CD14-positive monocyte (primary cell): ENCODE data around the gene CCNK. TPM values are rescaled to one million over a fixed set of nuclear protein-coding genes. Genes with fewer than 3 reads are reported as not detected.

Experiments
- DNase-seq, 3 donors: peaks; one replicate each; pipeline ENCODE4 v3.0.0-alpha.2; 2011 to 2022
- H2AFZ ChIP-seq: 2 replicates; pipeline ENCODE4 v1.6.0; 2012; ENCODE audit warnings: mild to moderate bottlenecking, low read depth, low read length, inconsistent platforms; ENCODE audit not compliant: insufficient read depth, poor library complexity, severe bottlenecking
- H3K27ac ChIP-seq, 2 donors: 1 replicate in 1 of 2; 2 replicates in 1 of 2; pipeline ENCODE4 v1.5.1; 2012 to 2013; ENCODE audit warnings: low read length in 2 of 2, control low read depth in 1 of 2, inconsistent platforms in 1 of 2, low read depth in 1 of 2, mild to moderate bottlenecking in 1 of 2
- H3K27me3 ChIP-seq, 2 donors: one replicate each; pipeline versions ENCODE4 v1.6.0 to v1.6.1; 2011 to 2013; ENCODE audit warnings: low read length in 2 of 2; ENCODE audit not compliant: control insufficient read depth in 2 of 2, insufficient read depth in 2 of 2
- H3K36me3 ChIP-seq, 2 donors: replicated peaks in 1 of 2; 1 replicate in 1 of 2; 2 replicates in 1 of 2; pipeline versions ENCODE4 v1.5.1 to v1.6.1; 2012 to 2013; ENCODE audit warnings: low read length in 2 of 2, control low read depth in 1 of 2, inconsistent platforms in 1 of 2, mild to moderate bottlenecking in 1 of 2; ENCODE audit not compliant: insufficient read depth in 2 of 2, control insufficient read depth in 1 of 2
- H3K4me1 ChIP-seq, 2 donors: 1 replicate in 1 of 2; 2 replicates in 1 of 2; pipeline versions ENCODE4 v1.5.1 to v1.6.1; 2012 to 2013; ENCODE audit warnings: low read length in 2 of 2, control low read depth in 1 of 2, inconsistent platforms in 1 of 2, mild to moderate bottlenecking in 1 of 2, moderate library complexity in 1 of 2; ENCODE audit not compliant: insufficient read depth in 2 of 2, control insufficient read depth in 1 of 2
- H3K4me2 ChIP-seq: replicated peaks from 2 replicates; pipeline ENCODE3; 2012; ENCODE audit warnings: low read length, moderate library complexity, mild to moderate bottlenecking; ENCODE audit not compliant: poor library complexity, severe bottlenecking; ENCODE audit errors: extremely low read depth
- H3K4me3 ChIP-seq, 3 experiments: fragments of 200-600 bp in 1 of 3; sonication (generic) in 1 of 3; replicated peaks in 1 of 3; 1 replicate in 2 of 3; 2 replicates in 1 of 3; pipeline ENCODE4 v1.5.1; 2011 to 2013; ENCODE audit warnings: low read length in 3 of 3, mild to moderate bottlenecking in 3 of 3, control low read depth in 2 of 3, low read depth in 2 of 3, inconsistent platforms in 1 of 3, moderate library complexity in 1 of 3
- H3K79me2 ChIP-seq: 2 replicates; pipeline ENCODE4 v1.6.0; 2012; ENCODE audit warnings: mild to moderate bottlenecking, control low read depth, inconsistent platforms, low read length, moderate library complexity; ENCODE audit not compliant: insufficient read depth
- H3K9ac ChIP-seq: 2 replicates; pipeline ENCODE4 v1.6.0; 2017; ENCODE audit warnings: low read length, mild to moderate bottlenecking; ENCODE audit not compliant: insufficient read depth, poor library complexity, severe bottlenecking
- H3K9me3 ChIP-seq, 2 donors: replicated peaks in 1 of 2; 1 replicate in 1 of 2; 2 replicates in 1 of 2; pipeline versions ENCODE4 v1.5.1 to v1.6.1; 2012 to 2013; ENCODE audit warnings: low read length in 2 of 2, control low read depth in 1 of 2; ENCODE audit not compliant: control insufficient read depth in 1 of 2, insufficient read depth in 1 of 2
- H4K20me1 ChIP-seq: 2 replicates; pipeline ENCODE4 v1.6.0; 2012; ENCODE audit warnings: mild to moderate bottlenecking, low read length, control low read depth, moderate library complexity; ENCODE audit not compliant: insufficient read depth
- H3K27ac Mint-ChIP-seq, 7 donors: one replicate each; pipeline ENCODE4 v1.8.0; 2020; ENCODE audit warnings: mild to moderate bottlenecking in 7 of 7, mixed read lengths in 7 of 7, moderate library complexity in 6 of 7, inconsistent platforms in 2 of 7
- H3K27me3 Mint-ChIP-seq, 3 donors: one replicate each; pipeline ENCODE4 v1.8.0; 2021 to 2022; ENCODE audit warnings: low read depth in 3 of 3, mild to moderate bottlenecking in 3 of 3, mixed read lengths in 3 of 3, moderate library complexity in 3 of 3, inconsistent platforms in 1 of 3
- H3K36me3 Mint-ChIP-seq, 2 donors: one replicate each; pipeline ENCODE4 v1.8.0; 2020; ENCODE audit warnings: mixed read lengths in 2 of 2, inconsistent platforms in 1 of 2, mild to moderate bottlenecking in 1 of 2
- H3K4me1 Mint-ChIP-seq: one replicate; pipeline ENCODE4 v1.8.0; 2020; ENCODE audit warnings: mild to moderate bottlenecking, mixed read lengths
- H3K4me3 Mint-ChIP-seq, 2 donors: one replicate each; pipeline ENCODE4 v1.8.0; 2020; ENCODE audit warnings: mild to moderate bottlenecking in 2 of 2, mixed read lengths in 2 of 2, moderate library complexity in 1 of 2
- H3K9me3 Mint-ChIP-seq, 7 donors: one replicate each; pipeline ENCODE4 v1.8.0; 2020 to 2022; ENCODE audit warnings: mixed read lengths in 7 of 7, mild to moderate bottlenecking in 6 of 7, moderate library complexity in 6 of 7, inconsistent platforms in 2 of 7
- CTCF ChIP-seq: fragments of 200-600 bp; IDR thresholded peaks from one replicate; pipeline ENCODE4 v1.8.0; 2022; ENCODE audit warnings: antibody characterized with exemption, mild to moderate bottlenecking
- WGBS: methylation state at CpG from one replicate; pipeline ENCODE4 v1.1.5; 2013; ENCODE audit warnings: missing lambda C conversion rate; ENCODE audit not compliant: insufficient coverage; 5-methylcytosine and 5-hydroxymethylcytosine counted together
- intact Hi-C, 2 donors: fragments of 100-400 bp; cut with micrococcal nuclease; formaldehyde crosslinking; loops; one replicate each; pipeline versions ENCODE4 v1.15.0 to v1.15.1; 2023
- polyA plus RNA-seq, 3 donors: library from polyadenylated mRNA; depleted of rRNA in 1 of 3; unstranded in 2 of 3; stranded (reverse) in 1 of 3; fragments of 300-500 nt in 2 of 3; fragments of >200 nt in 1 of 3; fragmentation: Illumina TruSeq in 2 of 3; gene quantifications; 1 replicate in 2 of 3; 2 replicates in 1 of 3; pipeline ENCODE4 v1.2.3, GENCODE V29; 2012 to 2021

CCNK gene
- polyA plus RNA-seq, 3 donors, result 7.7 to 21.5 (median 14.7) TPM

GRCh38 chr14:99531251-99532096, 50.3 kb downstream of the CCNK start:
- H3K4me3 ChIP-seq, result no peak overlapping the region
- no peaks in the 10 kb centered on the region for H4K20me1 ChIP-seq
- no peak overlapping the region for H2AFZ ChIP-seq
- no peaks in the 10 kb centered on the region for H3K9me3 ChIP-seq
- DNase-seq, result no peak
- no peak overlapping the region for H3K27ac ChIP-seq
- H3K36me3 ChIP-seq, result no peaks in the 10 kb centered on the region
- H3K27me3 Mint-ChIP-seq, result peaks cover 1 to 5% (median 2%) of the 10 kb centered on the region in 3 donors
- 65% methylated on average over 4 of the region's 14 CpGs for WGBS
- no peak overlapping the region for H3K9ac ChIP-seq
- peak overlapping the region in 1 of 7 donors; percentile 13 for H3K27ac Mint-ChIP-seq
- H3K36me3 Mint-ChIP-seq, result no peaks in the 10 kb centered on the region
- H3K9me3 Mint-ChIP-seq, result no peaks in the 10 kb centered on the region
- no peaks in the 10 kb centered on the region for H3K79me2 ChIP-seq
- H3K4me2 ChIP-seq, result no peak overlapping the region
- peaks cover 2% of the 10 kb centered on the region for H3K4me1 Mint-ChIP-seq
- no peak overlapping the region for H3K4me3 Mint-ChIP-seq
- H3K27me3 ChIP-seq, result no peaks in the 10 kb centered on the region
- intact Hi-C loops, result no loop called here
- no peak for TF ChIP-seq CTCF
- H3K4me1 ChIP-seq, result no peaks in the 10 kb centered on the region

GRCh38 chr14:99532310-99532709, 51.1 kb downstream of the CCNK start:
- Histone ChIP-seq H4K20me1 (no peaks in the 10 kb centered on the region), H3K79me2 (no peaks in the 10 kb centered on the region), H3K27ac (no peak overlapping the region), H3K4me3 (no peak overlapping the region), H3K4me1 (no peaks in the 10 kb centered on the region), H3K9me3 (no peaks in the 10 kb centered on the region), H3K27me3 (no peaks in the 10 kb centered on the region), H3K4me2 (no peak overlapping the region), H3K36me3 (no peaks in the 10 kb centered on the region), H3K9ac (no peak overlapping the region), H2AFZ (no peak overlapping the region)
- H3K36me3 Mint-ChIP-seq, result no peaks in the 10 kb centered on the region
- DNase-seq, result no peak
- H3K4me1 Mint-ChIP-seq, result peaks cover 2% of the 10 kb centered on the region
- no peaks in the 10 kb centered on the region for H3K9me3 Mint-ChIP-seq
- WGBS, result 89% methylated on average over 3 of the region's 5 CpGs
- H3K27ac Mint-ChIP-seq, result no peak overlapping the region
- intact Hi-C loops, result no loop called here
- peaks cover 1 to 5% (median 2%) of the 10 kb centered on the region in 3 donors for H3K27me3 Mint-ChIP-seq
- H3K4me3 Mint-ChIP-seq, result no peak overlapping the region
- no peak for TF ChIP-seq CTCF
